ENCODE measurements around the gene CLEC5A. TPM values are rescaled to one million over a fixed set of nuclear protein-coding genes. Genes with fewer than 3 reads are reported as not detected.
"Not testable (repeated sequence)": the region's sequence is repeated elsewhere in the genome, so short reads cannot be mapped to it uniquely, and the experiment has no call there.

Gene CLEC5A
- total and polyA plus RNA-seq, 11 donors = 0.12 to 2.6 (median 0.50) TPM; not detected in 1

GRCh38 chr7:141915565-141915964, 31.2 kb downstream of the CLEC5A start:
- Histone ChIP-seq H3K27me3 (no peaks in the 10 kb centered on the region), H3K4me3 (no peak overlapping the region), H3K27ac (no peak overlapping the region), H3K36me3 (no peaks in the 10 kb centered on the region), H3K4me1 (no peaks in the 10 kb centered on the region), H3K9me3 (peaks cover 0 to 14% (median 0%) of the 10 kb centered on the region in 12 donors)
- TF ChIP-seq POLR2A (IDR thresholded peaks at IDR 0.05) = no peak
- no peak for TF ChIP-seq CTCF (IDR thresholded peaks at IDR 0.05)
- intact Hi-C loops (cut with DNase I) = no loop called here
- ATAC-seq (no peak), DNase-seq (no peak)
- WGBS, 4 donors = 63 to 70% (median 67%) methylated on average over 2 of the region's 2 CpGs

GRCh38 chr7:141911391-141911790, 35.4 kb downstream of the CLEC5A start:
- ATAC-seq = no peak
- Histone ChIP-seq H3K27me3 (no peaks in the 10 kb centered on the region), H3K4me3 (no peak overlapping the region), H3K36me3 (no peaks in the 10 kb centered on the region), H3K27ac (no peak overlapping the region), H3K9me3 (no peaks in the 10 kb centered on the region), H3K4me1 (no peaks in the 10 kb centered on the region)
- no peak for DNase-seq
- TF ChIP-seq POLR2A (IDR thresholded peaks at IDR 0.05) = no peak
- TF ChIP-seq CTCF (IDR thresholded peaks at IDR 0.05) = no peak
- intact Hi-C loops (cut with DNase I) = no loop called here

GRCh38 chr7:141906285-141906684, 40.5 kb downstream of the CLEC5A start:
- Histone ChIP-seq H3K27ac (no peak overlapping the region), H3K36me3 (no peaks in the 10 kb centered on the region), H3K4me1 (no peaks in the 10 kb centered on the region), H3K27me3 (no peaks in the 10 kb centered on the region), H3K9me3 (no peaks in the 10 kb centered on the region), H3K4me3 (no peak overlapping the region)
- intact Hi-C loops (cut with DNase I) = no loop called here
- ATAC-seq (no peak), DNase-seq (no peak)
- TF ChIP-seq POLR2A (IDR thresholded peaks at IDR 0.05) (no peak), CTCF (IDR thresholded peaks at IDR 0.05) (no peak)
- WGBS, 4 donors = 70 to 76% (median 73%) methylated on average over 4 of the region's 4 CpGs

- H3K4me3 ChIP-seq; H3K27ac ChIP-seq; H3K36me3 ChIP-seq; H3K4me1 ChIP-seq; intact Hi-C loops (cut with DNase I); H3K27me3 ChIP-seq; DNase-seq; ATAC-seq: not testable (repeated sequence)
- WGBS, 4 donors = 86 to 96% (median 87%) methylated on average over 3 of the region's 3 CpGs
- H3K9me3 ChIP-seq = peaks cover 0 to 16% (median 0%) of the 10 kb centered on the region in 12 donors
These were observed 47.4 kb downstream of the CLEC5A start for GRCh38 chr7:141899366-141899765.

GRCh38 chr7:141891336-141891735, 55.4 kb downstream of the CLEC5A start:
- 64 to 74% (median 67%) methylated on average over 3 of the region's 3 CpGs for WGBS, 4 donors
- DNase-seq (no peak), ATAC-seq (no peak)
- intact Hi-C loops (cut with DNase I) = no loop called here
- no peak overlapping the region for H3K27ac ChIP-seq
- no peaks in the 10 kb centered on the region for H3K36me3 ChIP-seq
- H3K4me1 ChIP-seq = no peaks in the 10 kb centered on the region
- H3K27me3 ChIP-seq = no peaks in the 10 kb centered on the region
- H3K9me3 ChIP-seq = peaks cover 0 to 10% (median 0%) of the 10 kb centered on the region in 12 donors
- no peak overlapping the region for H3K4me3 ChIP-seq
- TF ChIP-seq CTCF (IDR thresholded peaks at IDR 0.05) (no peak), POLR2A (IDR thresholded peaks at IDR 0.05) (no peak)

All from heart left ventricle (tissue), 16 donors.